ENCODE data around the gene PCP2. TPM values are rescaled to one million over a fixed set of nuclear protein-coding genes. Genes with fewer than 3 reads are reported as not detected.

Gene PCP2
- total RNA-seq, 3 donors from 2014 or later = 0.37 TPM; not detected in 2

- Mint-ChIP-seq H3K4me1 (ENCODE audit: low read depth) (peaks cover 32% of the 10 kb centered on the region), H3K27me3 (ENCODE audit: low read depth) (no peaks in the 10 kb centered on the region), H3K36me3 (ENCODE audit: insufficient read depth) (peaks cover 3% of the 10 kb centered on the region), H3K4me3 (peak overlapping the region; percentile 84), H3K9me3 (no peaks in the 10 kb centered on the region)
- DNase-seq (no peak), ATAC-seq (peak; percentile 15 to 36)
These were observed 4.1 kb upstream of the PCP2 start for GRCh38 chr19:7637374-7638256.

- Mint-ChIP-seq H3K27me3 (ENCODE audit: low read depth) (no peaks in the 10 kb centered on the region), H3K4me1 (ENCODE audit: low read depth) (peaks cover 32% of the 10 kb centered on the region), H3K9me3 (no peaks in the 10 kb centered on the region), H3K36me3 (ENCODE audit: insufficient read depth) (peaks cover 5% of the 10 kb centered on the region), H3K4me3 (peak within 1 kb of the TSS; percentile 84)
- DNase-seq (peak; percentile 93), ATAC-seq (peak; percentile 95 to 96)
These were observed 3.3 kb upstream of the PCP2 start, which contains the start of gene STXBP2 for GRCh38 chr19:7636691-7637373. TSS of gene STXBP2 (plus strand) at chr19:7637110. CDS start at chr19:7637150, 40 bp downstream.

GRCh38 chr19:7636317-7636690, 2.8 kb upstream of the PCP2 start:
- Mint-ChIP-seq H3K4me1 (ENCODE audit: low read depth) (peaks cover 32% of the 10 kb centered on the region), H3K36me3 (ENCODE audit: insufficient read depth) (peaks cover 7% of the 10 kb centered on the region), H3K27me3 (ENCODE audit: low read depth) (no peaks in the 10 kb centered on the region), H3K4me3 (peak overlapping the region; percentile 84), H3K9me3 (no peaks in the 10 kb centered on the region)
- DNase-seq = no peak
- ATAC-seq = no peak

- Mint-ChIP-seq H3K4me3 (peak overlapping the region; percentile 84), H3K27me3 (ENCODE audit: low read depth) (no peaks in the 10 kb centered on the region), H3K4me1 (ENCODE audit: low read depth) (peaks cover 36% of the 10 kb centered on the region), H3K9me3 (no peaks in the 10 kb centered on the region), H3K36me3 (ENCODE audit: insufficient read depth) (peaks cover 7% of the 10 kb centered on the region)
- ATAC-seq (no peak), DNase-seq (no peak)
These were observed 2.2 kb upstream of the PCP2 start for GRCh38 chr19:7635670-7636069.

- Mint-ChIP-seq H3K36me3 (ENCODE audit: insufficient read depth) (peaks cover 8% of the 10 kb centered on the region), H3K9me3 (no peaks in the 10 kb centered on the region), H3K4me3 (no peak overlapping the region), H3K4me1 (ENCODE audit: low read depth) (peaks cover 42% of the 10 kb centered on the region), H3K27me3 (ENCODE audit: low read depth) (no peaks in the 10 kb centered on the region)
- no peak for DNase-seq
- ATAC-seq = no peak
These were observed 947 bp downstream of the PCP2 start for GRCh38 chr19:7632340-7633203.

- Mint-ChIP-seq H3K27me3 (ENCODE audit: low read depth) (no peaks in the 10 kb centered on the region), H3K4me3 (peak overlapping the region; percentile 48), H3K36me3 (ENCODE audit: insufficient read depth) (peaks cover 13% of the 10 kb centered on the region), H3K9me3 (no peaks in the 10 kb centered on the region), H3K4me1 (ENCODE audit: low read depth) (peaks cover 46% of the 10 kb centered on the region)
- ATAC-seq (no peak), DNase-seq (no peak)
These were observed 1.9 kb downstream of the PCP2 start for GRCh38 chr19:7631577-7631976.

GRCh38 chr19:7629347-7630054, 4.0 kb downstream of the PCP2 start, which contains the start of the genes PET100 and XAB2:
TSS of gene PET100 (plus strand) at chr19:7629793. CDS start at chr19:7629834, 41 bp downstream.
TSS of gene XAB2 (minus strand) at chr19:7629545. CDS start at chr19:7629527, 18 bp downstream.
- H3K36me3 Mint-ChIP-seq (ENCODE audit: insufficient read depth) = peaks cover 16% of the 10 kb centered on the region

GRCh38 chr19:7628589-7629311, 4.8 kb downstream of the PCP2 start:
- Mint-ChIP-seq H3K4me3 (peak overlapping the region; percentile 100), H3K9me3 (no peaks in the 10 kb centered on the region), H3K4me1 (ENCODE audit: low read depth) (peaks cover 42% of the 10 kb centered on the region), H3K36me3 (ENCODE audit: insufficient read depth) (peaks cover 16% of the 10 kb centered on the region), H3K27me3 (ENCODE audit: low read depth) (no peaks in the 10 kb centered on the region)
- DNase-seq (no peak), ATAC-seq (no peak)

More at GRCh38 chr19:7629347-7630054, 4.0 kb downstream of the PCP2 start, which contains the start of the genes PET100 and XAB2:
- peak within 1 kb of the TSS; percentile 100 for H3K4me3 Mint-ChIP-seq
- no peaks in the 10 kb centered on the region for H3K9me3 Mint-ChIP-seq
- no peaks in the 10 kb centered on the region for H3K27me3 Mint-ChIP-seq (ENCODE audit: low read depth)
- peaks cover 42% of the 10 kb centered on the region for H3K4me1 Mint-ChIP-seq (ENCODE audit: low read depth)
- ATAC-seq (peak; percentile 98 to 99), DNase-seq (peak; percentile 91)

GRCh38 chr19:7627166-7627565, 6.4 kb downstream of the PCP2 start:
- ATAC-seq = no peak

GRCh38 chr19:7625763-7626372, 7.7 kb downstream of the PCP2 start:
- Mint-ChIP-seq H3K36me3 (ENCODE audit: insufficient read depth) (peaks cover 24% of the 10 kb centered on the region), H3K4me3 (no peak overlapping the region), H3K4me1 (ENCODE audit: low read depth) (peaks cover 39% of the 10 kb centered on the region), H3K27me3 (ENCODE audit: low read depth) (no peaks in the 10 kb centered on the region), H3K9me3 (no peaks in the 10 kb centered on the region)
- DNase-seq (no peak), ATAC-seq (no peak)

More at GRCh38 chr19:7627166-7627565, 6.4 kb downstream of the PCP2 start:
- H3K4me1 Mint-ChIP-seq (ENCODE audit: low read depth) = peaks cover 42% of the 10 kb centered on the region
- peak overlapping the region; percentile 42 for H3K4me3 Mint-ChIP-seq
- no peak for DNase-seq
- no peaks in the 10 kb centered on the region for H3K27me3 Mint-ChIP-seq (ENCODE audit: low read depth)
- peaks cover 21% of the 10 kb centered on the region for H3K36me3 Mint-ChIP-seq (ENCODE audit: insufficient read depth)
- H3K9me3 Mint-ChIP-seq = no peaks in the 10 kb centered on the region

GRCh38 chr19:7624810-7625209, 8.7 kb downstream of the PCP2 start:
- Mint-ChIP-seq H3K9me3 (no peaks in the 10 kb centered on the region), H3K27me3 (ENCODE audit: low read depth) (no peaks in the 10 kb centered on the region), H3K4me3 (no peak overlapping the region), H3K36me3 (ENCODE audit: insufficient read depth) (peaks cover 24% of the 10 kb centered on the region), H3K4me1 (ENCODE audit: low read depth) (peaks cover 29% of the 10 kb centered on the region)
- no peak for ATAC-seq
- DNase-seq = no peak

GRCh38 chr19:7623725-7624603, 9.6 kb downstream of the PCP2 start:
- ATAC-seq (no peak), DNase-seq (no peak)
- Mint-ChIP-seq H3K27me3 (ENCODE audit: low read depth) (no peaks in the 10 kb centered on the region), H3K9me3 (no peaks in the 10 kb centered on the region), H3K36me3 (ENCODE audit: insufficient read depth) (peaks cover 20% of the 10 kb centered on the region), H3K4me3 (no peak overlapping the region), H3K4me1 (ENCODE audit: low read depth) (peaks cover 20% of the 10 kb centered on the region)
